HG03064 (cell line): ENCODE results near the gene HCFC1R1.

Source experiments
- ATAC-seq: cut with Tn5 transposase; IDR thresholded peaks from one replicate; pipeline ENCODE4 v1.9.1; 2021; ENCODE audit warnings: low read depth; ENCODE audit not compliant: unreplicated experiment

The HCFC1R1 gene

DNA sequence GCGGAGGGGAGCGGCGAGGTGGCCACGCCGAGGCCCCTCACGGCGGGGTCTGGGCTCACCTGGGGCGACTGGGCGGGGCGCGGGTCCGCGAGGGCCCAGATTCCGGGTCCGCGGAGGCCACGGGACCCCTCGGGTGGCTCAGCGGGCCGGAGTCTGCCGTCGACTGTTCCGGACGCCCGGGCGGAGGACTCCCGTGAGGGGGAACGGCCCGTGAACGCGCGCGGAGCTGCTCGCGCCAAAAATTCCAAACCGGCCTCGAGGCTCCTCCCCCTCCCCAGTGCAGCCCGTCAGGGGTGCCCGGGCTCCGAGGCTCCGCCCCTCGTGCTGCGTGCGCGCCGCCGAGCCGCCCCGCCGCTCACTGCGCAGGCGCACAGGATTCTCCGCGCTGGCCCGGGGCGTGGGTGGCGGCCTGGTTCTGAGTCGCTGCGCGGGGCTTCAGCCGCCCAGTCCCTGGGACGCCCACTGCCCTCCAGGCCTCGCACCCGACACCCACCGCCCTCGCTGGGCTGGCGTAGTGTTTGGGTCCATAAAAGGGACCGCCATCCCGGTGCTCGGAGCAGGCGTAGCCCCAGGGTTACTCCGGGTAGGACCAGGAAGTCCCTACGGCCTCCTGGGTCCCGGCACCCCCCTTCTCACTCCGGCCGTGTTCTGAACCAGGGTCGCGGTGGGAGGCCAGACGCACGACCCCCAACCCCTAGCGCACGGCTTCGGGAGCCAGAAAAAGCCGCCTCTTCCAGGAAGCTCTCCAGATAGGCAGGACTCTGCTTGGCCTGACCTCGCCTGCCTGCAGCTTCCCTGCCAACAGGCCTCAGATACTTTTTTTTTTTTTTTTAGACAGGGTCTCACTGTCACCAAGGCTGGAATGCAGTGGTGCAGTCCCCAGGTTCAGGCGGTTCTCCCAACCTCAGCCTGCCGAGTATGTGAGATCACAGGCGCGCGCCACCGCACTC lies 43.2 kb downstream of the HCFC1R1 start, which contains the start of gene PKMYT1:
Gene PKMYT1 (minus strand): TSS at position 220 of the 950 bp plus-strand sequence. CDS start 789 bp downstream, outside the sequence.
- ATAC-seq, result peak; percentile 44

DNA sequence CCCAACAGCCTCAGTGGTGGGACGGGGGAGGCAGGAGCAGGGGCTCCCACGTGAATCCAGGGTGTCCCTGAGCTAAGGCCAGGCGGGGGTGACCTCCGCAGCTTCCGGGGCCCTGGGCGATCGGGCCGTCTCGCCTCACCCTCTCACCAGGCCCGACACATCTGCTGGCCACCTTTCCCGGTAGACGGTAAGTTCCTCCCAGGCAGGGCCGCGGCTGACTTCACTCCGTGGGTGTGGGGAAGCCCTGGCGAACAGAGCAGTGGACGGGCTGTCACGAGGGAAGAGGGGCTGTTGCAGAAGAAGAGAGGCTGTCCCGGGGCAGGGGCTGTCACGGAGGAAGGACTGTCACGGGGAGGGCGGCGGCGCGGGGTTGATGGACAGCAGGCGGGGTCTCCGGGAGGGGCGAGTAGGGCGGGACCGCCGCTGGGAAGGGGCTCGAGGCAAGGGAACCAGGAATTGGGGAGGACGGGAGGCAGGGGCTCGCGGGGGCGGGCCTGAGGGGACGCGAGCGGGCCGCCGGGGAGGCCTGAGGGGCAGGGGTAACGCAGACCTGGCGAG lies 44.0 kb downstream of the HCFC1R1 start:
- ATAC-seq, result no peak

DNA sequence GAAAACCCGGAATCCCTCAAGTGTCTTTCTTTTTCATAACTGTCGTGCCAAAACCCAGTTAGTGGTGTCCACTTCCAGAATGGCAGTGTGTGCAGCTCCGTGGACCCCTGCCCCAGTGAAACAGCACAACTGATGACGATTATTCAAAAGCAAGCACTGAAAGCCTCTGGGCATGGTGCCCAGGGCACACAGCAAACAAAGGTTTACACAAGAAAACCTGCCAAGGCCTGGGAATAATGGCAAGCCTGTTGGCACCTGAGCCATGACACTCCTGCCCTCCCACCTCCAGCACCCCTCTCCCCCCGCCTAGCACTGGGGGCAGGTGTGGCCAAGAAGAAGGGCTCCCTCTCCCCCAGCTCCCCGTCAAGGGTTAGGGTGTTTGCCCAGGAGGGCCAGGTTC lies 46.3 kb downstream of the HCFC1R1 start:
- ATAC-seq, result no peak

DNA sequence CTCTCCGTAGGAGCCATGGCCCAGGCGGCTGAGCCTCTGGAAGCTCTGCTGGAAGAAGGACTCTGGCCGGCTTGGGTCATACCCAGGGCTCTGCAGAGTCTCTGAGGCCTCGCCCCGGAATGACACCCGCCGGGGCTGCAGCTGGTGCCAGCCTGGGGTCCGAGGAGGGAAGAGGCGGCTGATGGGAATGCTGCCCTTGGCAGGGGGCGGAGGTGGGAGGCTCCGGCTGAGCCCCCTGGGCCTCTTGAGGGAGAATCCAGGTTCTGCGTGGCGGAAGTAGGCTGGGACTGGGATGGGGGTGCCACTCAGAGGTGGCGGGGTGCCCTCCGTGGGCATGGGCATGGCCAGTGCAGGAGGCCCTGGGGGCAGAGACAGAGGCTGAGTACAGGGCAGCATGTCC lies 47.1 kb downstream of the HCFC1R1 start:
- no peak for ATAC-seq

DNA sequence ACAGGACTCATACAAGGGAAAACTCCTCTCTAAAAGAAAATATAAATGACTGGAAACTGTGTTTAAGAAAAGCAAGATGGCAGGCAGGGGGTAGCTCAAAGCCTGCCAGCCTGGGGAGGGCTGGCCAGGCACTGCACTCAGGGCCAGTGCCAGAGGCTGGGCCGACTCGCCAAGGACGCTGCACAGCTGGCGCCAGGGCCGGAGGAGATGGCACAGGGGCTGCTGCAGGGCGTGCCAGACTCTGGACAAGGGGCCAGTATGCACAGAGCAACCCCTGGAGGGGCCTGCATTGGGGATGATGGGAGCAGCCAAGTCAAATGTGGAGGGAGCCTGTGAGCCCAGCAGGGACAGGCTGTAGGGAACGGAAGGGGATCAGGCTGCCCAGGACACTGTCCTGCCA lies 47.5 kb downstream of the HCFC1R1 start:
- no peak for ATAC-seq

DNA sequence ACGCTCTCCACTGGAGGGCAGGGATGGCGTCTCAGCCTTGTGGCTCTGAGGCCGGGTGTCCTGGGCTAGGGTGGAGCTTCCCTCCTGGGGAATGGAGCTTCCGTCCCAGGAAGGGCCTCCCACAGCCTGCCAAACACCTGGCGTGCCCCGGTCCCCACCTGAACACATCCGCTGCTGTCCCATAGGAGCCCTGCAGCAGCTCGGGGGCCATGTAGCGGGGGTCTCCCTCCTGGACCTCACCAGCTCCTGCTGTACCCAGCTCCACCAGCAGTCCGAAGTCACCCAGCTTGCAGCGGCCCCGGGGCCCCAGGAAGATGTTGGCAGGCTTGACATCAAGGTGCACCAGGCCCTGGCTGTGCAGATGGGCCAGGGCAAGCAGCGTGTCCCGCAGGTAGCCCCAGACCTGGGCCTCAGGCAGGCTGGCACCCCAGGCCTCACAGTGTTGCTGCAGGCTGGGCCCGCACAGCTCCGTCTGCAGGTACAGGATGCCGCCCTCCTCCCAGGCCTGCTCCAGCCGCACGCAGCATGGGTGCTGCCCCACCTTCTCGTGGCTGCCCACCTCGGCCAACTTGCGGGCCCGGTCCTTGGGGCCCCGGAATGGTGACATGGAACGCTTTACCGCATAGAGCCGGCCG lies 48.5 kb downstream of the HCFC1R1 start:
- no peak for ATAC-seq

DNA sequence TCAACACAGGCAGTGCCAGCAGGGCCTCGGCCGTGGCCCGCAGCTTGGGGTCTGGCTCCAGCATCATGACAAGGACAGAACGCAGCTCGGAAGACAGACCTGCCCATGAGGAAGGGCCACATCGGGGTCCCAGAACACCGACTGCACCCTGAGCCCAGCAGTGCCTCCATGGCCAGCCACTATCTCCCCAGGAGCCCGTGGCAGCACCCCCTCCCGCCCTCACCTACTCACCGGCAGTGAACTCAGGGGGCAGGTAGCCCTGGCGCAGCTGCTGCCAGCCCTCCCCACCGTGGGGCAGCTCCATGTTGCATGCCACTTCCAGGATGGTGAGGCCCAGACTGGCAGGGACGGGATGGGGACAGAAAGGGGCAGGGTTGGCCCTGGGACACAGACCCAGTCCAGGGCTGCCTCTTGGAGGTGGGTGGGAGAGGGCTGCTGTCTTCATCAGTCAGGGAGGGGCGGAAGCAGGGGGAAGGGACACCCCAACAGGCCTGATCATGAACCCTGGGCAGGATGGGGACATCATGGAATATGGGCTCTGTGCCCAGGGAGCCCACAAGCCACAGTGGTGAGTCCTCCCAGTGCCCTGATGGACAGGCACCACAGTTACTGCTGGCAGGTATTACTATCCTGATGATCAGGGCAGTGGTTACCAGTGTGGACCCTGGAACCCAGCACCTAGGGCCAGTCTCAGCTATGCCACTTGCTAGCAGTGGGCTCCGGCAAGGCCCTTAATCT lies 49.3 kb downstream of the HCFC1R1 start:
- no peak for ATAC-seq

DNA sequence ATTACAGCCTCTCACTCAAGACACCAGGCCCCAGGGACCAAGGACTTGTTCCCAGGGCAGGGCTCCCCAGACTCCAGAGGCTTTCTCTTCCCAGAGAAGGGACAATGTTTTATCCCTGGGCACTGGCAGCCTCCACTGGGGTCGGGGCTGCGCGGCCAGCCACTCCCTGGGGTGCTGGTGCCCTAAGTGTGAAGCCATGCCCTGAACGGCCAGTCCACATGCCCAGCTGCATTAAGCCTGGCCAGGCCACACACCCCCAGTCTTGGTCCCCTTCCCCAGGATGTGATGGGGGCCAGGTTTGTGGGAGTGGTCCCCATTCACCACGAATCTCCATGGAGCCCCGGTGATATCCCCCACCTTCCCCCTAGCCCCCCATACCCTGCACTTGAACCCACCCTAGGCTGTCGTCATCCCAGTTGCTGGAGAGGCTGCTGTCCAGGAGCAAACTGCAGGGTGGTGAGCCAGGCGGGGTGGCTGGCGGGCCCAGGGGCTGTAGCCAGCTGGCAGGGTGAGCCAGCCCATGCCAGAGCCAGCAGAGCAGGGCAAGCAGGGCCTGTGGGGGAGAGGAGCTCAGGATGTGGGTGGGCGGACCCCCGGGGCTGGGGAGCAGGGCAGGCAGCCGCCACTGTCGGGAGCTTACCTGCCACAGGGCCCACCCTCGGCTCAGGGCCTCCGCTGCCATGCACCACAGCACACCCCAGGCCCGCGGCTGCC lies 50.0 kb downstream of the HCFC1R1 start:
- no peak for ATAC-seq

DNA sequence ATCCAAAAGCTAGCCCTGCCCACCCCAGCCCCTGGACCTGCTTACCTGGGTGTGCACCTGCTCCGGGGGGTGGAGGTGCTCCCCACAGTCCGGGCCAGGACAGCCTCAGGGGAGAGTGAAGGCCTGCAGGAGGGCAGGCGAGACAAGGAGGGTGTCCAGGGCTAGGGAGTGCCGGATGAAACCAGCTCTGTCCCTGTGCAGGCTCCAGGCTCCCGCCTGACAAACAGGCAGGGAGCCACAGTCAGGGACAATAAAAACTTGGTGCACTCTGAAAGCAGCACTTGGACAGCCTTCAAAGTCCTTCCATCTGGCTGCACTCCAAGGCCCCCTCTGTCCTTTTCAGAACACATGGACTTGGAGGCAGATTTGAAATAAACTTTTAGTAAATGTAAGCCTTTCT lies 50.6 kb downstream of the HCFC1R1 start:
- no peak for ATAC-seq
